Stimulated activated CD4-positive, alpha-beta T cell treated with anti-CD3 and anti-CD28 coated beads, Interleukin-2, amount 100 ng/mL, for 24 hours (primary cell): Measurements from ENCODE around the gene ZBTB2.
"Not testable (repeated sequence)": the region's sequence is repeated elsewhere in the genome, so short reads cannot be mapped to it uniquely, and the experiment has no call there.

Experiments used
- DNase-seq, 2 donors: peaks; one replicate each; pipeline ENCODE4 v3.0.0-alpha.2; 2020

ZBTB2 gene

GRCh38 chr6:151326116-151326825 lies 65.1 kb downstream of the ZBTB2 start:
- DNase-seq, result no peak

DNA sequence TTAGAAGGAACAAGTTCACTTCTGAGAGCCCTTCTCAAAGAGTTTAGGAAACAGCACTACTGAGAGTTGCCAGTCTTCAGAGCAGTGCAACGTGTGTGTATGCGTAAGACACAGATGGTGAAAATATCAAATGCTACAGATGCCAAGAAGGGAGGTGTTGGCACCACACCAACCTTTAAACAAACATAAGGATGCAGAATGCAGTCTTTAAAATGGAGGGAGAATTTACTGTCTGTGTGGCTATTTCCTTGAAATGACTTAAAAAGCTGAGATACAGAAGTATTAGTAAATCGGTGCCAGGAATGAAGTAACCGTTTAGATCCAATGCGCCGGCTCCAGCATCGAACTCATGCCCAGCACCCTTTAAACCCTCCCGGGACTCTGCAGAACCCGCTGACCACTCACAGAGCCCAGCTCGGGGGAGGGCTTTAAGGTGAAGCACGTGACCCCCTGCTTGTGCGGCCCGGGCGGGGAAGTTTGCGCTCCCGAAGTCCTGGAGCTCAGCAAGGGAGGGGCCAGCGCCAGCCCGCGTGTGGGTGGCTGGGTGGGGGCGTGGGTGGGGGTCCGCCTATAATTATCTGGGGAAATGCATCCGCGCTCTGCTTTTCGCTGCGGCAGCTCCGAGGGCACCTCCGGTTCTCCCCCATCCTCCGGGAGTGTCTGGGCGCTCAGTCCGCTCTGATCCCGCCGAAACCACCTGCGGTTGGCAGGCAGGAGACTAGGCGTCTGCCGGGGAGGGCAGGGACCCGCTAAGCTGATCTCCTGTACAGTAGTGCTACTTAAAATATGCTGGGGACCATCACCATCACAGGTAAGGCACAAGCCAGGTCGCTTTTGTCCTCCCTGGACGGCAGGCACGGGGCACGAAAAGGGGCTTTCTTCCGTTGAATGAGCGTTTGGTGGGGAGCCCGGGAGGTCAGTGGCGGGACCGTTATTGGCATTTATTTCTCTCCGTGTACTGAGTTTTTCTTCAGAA lies 66.0 kb downstream of the ZBTB2 start:
- DNase-seq, result peak; percentile 13 to 19

GRCh38 chr6:151324488-151324825 lies 66.9 kb downstream of the ZBTB2 start:
- DNase-seq, result no peak

GRCh38 chr6:151323791-151324487 lies 67.4 kb downstream of the ZBTB2 start:
- peak; percentile 78 for DNase-seq

- DNase-seq, result no peak
These were observed 68.8 kb downstream of the ZBTB2 start for GRCh38 chr6:151322570-151322969.

GRCh38 chr6:151321438-151321837 lies 69.9 kb downstream of the ZBTB2 start:
- no peak for DNase-seq

- DNase-seq, result no peak
These were observed 71.2 kb downstream of the ZBTB2 start for GRCh38 chr6:151320140-151320539.

GRCh38 chr6:151317995-151318365 lies 73.4 kb downstream of the ZBTB2 start:
- DNase-seq, result no peak

- no peak for DNase-seq
These were observed 74.0 kb downstream of the ZBTB2 start for GRCh38 chr6:151317103-151317994.

GRCh38 chr6:151315661-151316060 lies 75.7 kb downstream of the ZBTB2 start:
- not testable (repeated sequence) for DNase-seq
